Keratinocyte (primary cell): ENCODE data around the gene GPR152. TPM values are rescaled to one million over a fixed set of nuclear protein-coding genes. Genes with fewer than 3 reads are reported as not detected.
"Not testable (repeated sequence)": the region's sequence is repeated elsewhere in the genome, so short reads cannot be mapped to it uniquely, and the experiment has no call there.

Source experiments
- DNase-seq: peaks from one replicate; pipeline ENCODE4 v3.0.0-alpha.2; 2011; ENCODE audit warnings: low read depth, missing footprints, low spot score
- FAIRE-seq: peaks from 2 replicates; lab custom pipeline; 2011; peaks lifted over from hg19 to GRCh38; lab: Jason Lieb, UNC
- H2AFZ ChIP-seq: 2 replicates; pipeline ENCODE4 v1.6.0; 2012; ENCODE audit warnings: low read length, control low read depth, inconsistent platforms; ENCODE audit not compliant: control insufficient read depth
- H3K27ac ChIP-seq: 2 replicates; pipeline ENCODE4 v1.5.1; 2011; ENCODE audit warnings: low read length; ENCODE audit not compliant: control insufficient read depth, insufficient read depth
- H3K27me3 ChIP-seq: 3 replicates; pipeline ENCODE4 v1.6.0; 2011; ENCODE audit warnings: low read length; ENCODE audit not compliant: control insufficient read depth, insufficient read depth; ENCODE audit errors: extremely low read depth
- H3K36me3 ChIP-seq, 2 experiments: 2 replicates in 1 of 2; 3 replicates in 1 of 2; pipeline ENCODE4 v1.5.1; 2011; ENCODE audit warnings: low read length in 2 of 2, mild to moderate bottlenecking in 1 of 2; ENCODE audit not compliant: control insufficient read depth in 2 of 2, insufficient read depth in 2 of 2; ENCODE audit errors: extremely low read depth in 1 of 2
- H3K4me1 ChIP-seq: 3 replicates; pipeline ENCODE4 v1.5.1; 2011; ENCODE audit warnings: low read length; ENCODE audit not compliant: control insufficient read depth, insufficient read depth; ENCODE audit errors: extremely low read depth
- H3K4me2 ChIP-seq: 3 replicates; pipeline ENCODE4 v1.6.0; 2011; ENCODE audit warnings: low read depth, low read length; ENCODE audit not compliant: control insufficient read depth, insufficient read depth; ENCODE audit errors: extremely low read depth
- H3K4me3 ChIP-seq, 3 experiments: fragments of 200-600 bp in 1 of 3; sonication (generic) in 1 of 3; 2 replicates in 2 of 3; 3 replicates in 1 of 3; pipeline ENCODE4 v1.5.1; 2011 to 2016; ENCODE audit warnings: low read length in 3 of 3, mild to moderate bottlenecking in 3 of 3, control low read depth in 2 of 3, inconsistent platforms in 1 of 3, low read depth in 1 of 3, mixed read lengths in 1 of 3, mixed run types in 1 of 3, moderate library complexity in 1 of 3; ENCODE audit not compliant: control insufficient read depth in 2 of 3, insufficient read depth in 2 of 3; ENCODE audit errors: extremely low read depth in 1 of 3
- H3K79me2 ChIP-seq: 2 replicates; pipeline ENCODE4 v1.6.0; 2012; ENCODE audit warnings: low read length; ENCODE audit not compliant: control insufficient read depth, insufficient read depth
- H3K9ac ChIP-seq: 3 replicates; pipeline ENCODE4 v1.6.0; 2011; ENCODE audit warnings: low read length; ENCODE audit not compliant: control insufficient read depth, insufficient read depth; ENCODE audit errors: extremely low read depth
- H3K9me1 ChIP-seq: 3 replicates; pipeline ENCODE4 v1.6.0; 2011; ENCODE audit warnings: low read length; ENCODE audit not compliant: control insufficient read depth, insufficient read depth; ENCODE audit errors: extremely low read depth
- H3K9me3 ChIP-seq: 2 replicates; pipeline ENCODE4 v1.5.1; 2012; ENCODE audit warnings: low read depth, low read length; ENCODE audit not compliant: control insufficient read depth
- H4K20me1 ChIP-seq: 3 replicates; pipeline ENCODE4 v1.6.0; 2011; ENCODE audit warnings: low read length; ENCODE audit not compliant: control insufficient read depth, insufficient read depth; ENCODE audit errors: extremely low read depth
- CTCF ChIP-seq, 3 experiments: IDR thresholded peaks in 1 of 3; conservative IDR thresholded peaks in 1 of 3; optimal IDR thresholded peaks in 1 of 3; 2 replicates in 2 of 3; 3 replicates in 1 of 3; pipeline versions ENCODE3 to v1.5.1; 2011; ENCODE audit warnings: low read length in 3 of 3, mild to moderate bottlenecking in 3 of 3, moderate library complexity in 2 of 3, control low read depth in 1 of 3, inconsistent platforms in 1 of 3; ENCODE audit not compliant: insufficient read depth in 2 of 3; ENCODE audit errors: extremely low read depth in 1 of 3
- EZH2 ChIP-seq: IDR thresholded peaks from one replicate; pipeline ENCODE4 v1.6.1; 2012; ENCODE audit warnings: inconsistent platforms, mild to moderate bottlenecking, low read length, moderate library complexity
- dilution Hi-C: fragments of 300-500 bp; cut with MboI; formaldehyde crosslinking; loops from one replicate; pipeline ENCODE4 v1.7.0; 2020; ENCODE audit warnings: low sequenced_read_pairs; ENCODE audit not compliant: extremely low pct_ligation_motif_present
- polyA plus RNA-seq, 5 experiments: library from polyadenylated mRNA; depleted of rRNA in 3 of 5; stranded (reverse) in 3 of 5; stranded (forward) in 1 of 5; unstranded in 1 of 5; fragments of >200 nt; gene quantifications; 1 replicate in 1 of 5; 2 replicates in 3 of 5; 3 replicates in 1 of 5; pipeline versions ENCODE4 v1.2.1 to v1.2.3, GENCODE V29; 2011 to 2012; ENCODE audit warnings: missing spikeins in 2 of 5, low read depth in 1 of 5, low replicate concordance in 1 of 5

GPR152 gene
- polyA plus RNA-seq, 1 donor (not counting 4 experiments of a cell fraction or from before 2014, with no cell fraction given), result not detected

- no peak overlapping the region for H3K27ac ChIP-seq
- peaks cover 20 to 24% of the 10 kb centered on the region in 2 experiments for H3K36me3 ChIP-seq
- no peak overlapping the region for H3K4me3 ChIP-seq
- no peaks in the 10 kb centered on the region for H3K27me3 ChIP-seq
- FAIRE-seq (no peak), DNase-seq (no peak)
- dilution Hi-C loops, result no loop called here
- H2AFZ ChIP-seq, result no peak overlapping the region
- H3K4me2 ChIP-seq, result no peak overlapping the region
- H3K9ac ChIP-seq, result no peak overlapping the region
- peaks cover 4% of the 10 kb centered on the region for H3K79me2 ChIP-seq
- H4K20me1 ChIP-seq, result no peaks in the 10 kb centered on the region
- TF ChIP-seq EZH2 (no peak), CTCF (optimal IDR thresholded peaks at IDR 0.05 in 1 of 3, IDR thresholded peaks at IDR 0.05 in 1 of 3, conservative IDR thresholded peaks at IDR 0.05 in 1 of 3; ENCODE audit: extremely low read depth in 1 of 3, insufficient read depth in 2 of 3, low read length in 3 of 3) (no peak)
- H3K9me3 ChIP-seq, result no peaks in the 10 kb centered on the region
- no peaks in the 10 kb centered on the region for H3K4me1 ChIP-seq
- H3K9me1 ChIP-seq, result no peaks in the 10 kb centered on the region
Observed at GRCh38 chr11:67489203-67489884, 36.8 kb upstream of the GPR152 start.

- FAIRE-seq (no peak), DNase-seq (no peak)
- dilution Hi-C loops, result no loop called here
- Histone ChIP-seq H3K4me1 (peaks cover 13% of the 10 kb centered on the region), H3K36me3 (peaks cover 10 to 20% of the 10 kb centered on the region in 2 experiments), H3K4me2 (no peak overlapping the region), H3K4me3 (no peak overlapping the region), H3K9me3 (no peaks in the 10 kb centered on the region), H2AFZ (no peak overlapping the region), H3K79me2 (peaks cover 4% of the 10 kb centered on the region), H3K27ac (no peak overlapping the region), H3K9me1 (no peaks in the 10 kb centered on the region), H3K27me3 (no peaks in the 10 kb centered on the region), H3K9ac (no peak overlapping the region), H4K20me1 (no peaks in the 10 kb centered on the region)
- TF ChIP-seq EZH2, result no peak
- no peak for TF ChIP-seq CTCF (optimal IDR thresholded peaks at IDR 0.05 in 1 of 3, IDR thresholded peaks at IDR 0.05 in 1 of 3, conservative IDR thresholded peaks at IDR 0.05 in 1 of 3; ENCODE audit: extremely low read depth in 1 of 3, insufficient read depth in 2 of 3, low read length in 3 of 3)
Observed at GRCh38 chr11:67486481-67487195, 34.1 kb upstream of the GPR152 start.

DNA sequence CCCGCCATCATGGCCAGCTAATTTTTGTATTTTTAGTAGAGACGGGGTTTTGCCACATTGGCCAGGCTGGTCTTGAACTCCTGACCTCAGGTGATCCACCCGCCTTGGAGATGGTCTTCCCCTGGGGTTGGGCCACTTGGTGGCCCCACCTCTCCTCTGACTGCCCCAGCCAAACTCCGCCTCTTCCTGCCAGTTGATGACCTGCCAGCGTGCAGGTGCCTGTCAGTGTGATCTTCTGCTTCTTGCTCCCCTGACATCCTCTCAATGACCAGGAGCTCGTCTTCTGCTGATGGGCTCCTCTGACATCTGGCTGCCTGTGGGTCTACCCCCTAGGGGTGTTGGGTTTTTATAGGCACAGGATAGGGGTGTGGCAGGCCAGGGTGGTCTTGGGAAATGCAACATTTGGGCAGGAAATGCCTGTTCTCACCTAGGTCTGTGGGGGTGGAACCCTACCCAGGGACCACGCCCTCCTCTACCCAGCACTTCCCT lies 33.4 kb upstream of the GPR152 start:
- dilution Hi-C loops, H2AFZ ChIP-seq, H3K4me3 ChIP-seq, H3K79me2 ChIP-seq, H3K9me3 ChIP-seq, H3K9ac ChIP-seq, H3K27ac ChIP-seq, H3K9me1 ChIP-seq, FAIRE-seq, DNase-seq, H3K27me3 ChIP-seq, H4K20me1 ChIP-seq: not testable (repeated sequence)
- Histone ChIP-seq H3K4me2 (peak overlapping the region; percentile 5), H3K4me1 (peaks cover 13% of the 10 kb centered on the region), H3K36me3 (peaks cover 10 to 17% of the 10 kb centered on the region in 2 experiments)
